Mammary epithelial cell (primary cell): Measurements from ENCODE around the gene GTSE1.

Experiments used
- EZH2 ChIP-seq: IDR thresholded peaks from 2 replicates; pipeline ENCODE4 v1.6.1; 2012; ENCODE audit warnings: low read length, inconsistent platforms, borderline replicate concordance
- TF ChIP-seq, protein P1 (sequence below), 2 donors: IDR thresholded peaks in 1 of 2; conservative IDR thresholded peaks in 1 of 2; 2 replicates each; pipeline ENCODE4 v1.5.1; 2011 to 2012; ENCODE audit warnings: inconsistent platforms in 2 of 2, low read length in 2 of 2, mild to moderate bottlenecking in 2 of 2, control low read depth in 1 of 2, low read depth in 1 of 2; ENCODE audit not compliant: insufficient read depth in 1 of 2; ENCODE audit errors: extremely low read depth in 1 of 2

DNA sequence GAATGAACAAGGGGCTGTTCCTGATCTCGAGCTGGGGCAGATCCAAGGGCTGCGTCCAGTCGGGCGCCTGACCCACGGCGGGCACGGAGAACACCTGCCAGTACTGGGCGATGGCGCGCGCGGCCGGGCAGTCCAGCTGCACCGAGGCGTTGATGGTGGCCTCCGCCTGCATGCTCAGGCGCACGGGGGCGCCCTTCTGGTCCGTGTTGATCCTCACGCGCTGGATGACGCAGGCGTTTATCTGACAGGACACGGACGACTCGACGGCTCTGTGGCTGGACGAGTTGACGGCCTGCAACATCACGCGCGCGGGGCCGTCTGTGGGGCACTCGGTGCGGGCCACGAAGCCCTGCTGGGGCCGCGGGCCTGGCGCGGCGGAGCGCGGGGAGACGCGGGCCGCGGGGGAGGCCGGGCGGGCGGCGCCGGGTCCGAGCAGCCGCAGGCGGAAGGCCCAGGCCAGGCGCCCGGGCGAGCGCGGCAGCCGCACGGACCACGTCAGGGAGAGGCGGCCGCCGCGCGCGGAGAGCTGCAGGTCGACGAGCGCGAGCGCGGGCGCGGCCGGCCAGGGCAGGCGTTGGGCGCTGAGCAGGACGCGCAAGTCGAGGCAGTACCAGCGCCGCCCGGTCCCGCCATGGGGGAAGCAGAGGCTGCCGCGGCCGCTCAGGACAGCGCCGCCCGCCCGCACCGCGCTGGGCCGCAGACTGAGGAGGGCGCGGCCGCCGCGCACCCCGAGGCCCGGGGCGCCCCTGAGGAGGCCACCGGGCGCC lies 34.0 kb upstream of the GTSE1 start:
- TF ChIP-seq, protein P1, sequence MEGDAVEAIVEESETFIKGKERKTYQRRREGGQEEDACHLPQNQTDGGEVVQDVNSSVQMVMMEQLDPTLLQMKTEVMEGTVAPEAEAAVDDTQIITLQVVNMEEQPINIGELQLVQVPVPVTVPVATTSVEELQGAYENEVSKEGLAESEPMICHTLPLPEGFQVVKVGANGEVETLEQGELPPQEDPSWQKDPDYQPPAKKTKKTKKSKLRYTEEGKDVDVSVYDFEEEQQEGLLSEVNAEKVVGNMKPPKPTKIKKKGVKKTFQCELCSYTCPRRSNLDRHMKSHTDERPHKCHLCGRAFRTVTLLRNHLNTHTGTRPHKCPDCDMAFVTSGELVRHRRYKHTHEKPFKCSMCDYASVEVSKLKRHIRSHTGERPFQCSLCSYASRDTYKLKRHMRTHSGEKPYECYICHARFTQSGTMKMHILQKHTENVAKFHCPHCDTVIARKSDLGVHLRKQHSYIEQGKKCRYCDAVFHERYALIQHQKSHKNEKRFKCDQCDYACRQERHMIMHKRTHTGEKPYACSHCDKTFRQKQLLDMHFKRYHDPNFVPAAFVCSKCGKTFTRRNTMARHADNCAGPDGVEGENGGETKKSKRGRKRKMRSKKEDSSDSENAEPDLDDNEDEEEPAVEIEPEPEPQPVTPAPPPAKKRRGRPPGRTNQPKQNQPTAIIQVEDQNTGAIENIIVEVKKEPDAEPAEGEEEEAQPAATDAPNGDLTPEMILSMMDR (conservative IDR thresholded peaks at IDR 0.05 in 1 of 2, IDR thresholded peaks at IDR 0.05 in 1 of 2; ENCODE audit: extremely low read depth in 1 of 2, insufficient read depth in 1 of 2, low read depth in 1 of 2, low read length in 2 of 2): no peak
- no peak for TF ChIP-seq EZH2
